Measurements from ENCODE around the gene DUSP6.

DNA sequence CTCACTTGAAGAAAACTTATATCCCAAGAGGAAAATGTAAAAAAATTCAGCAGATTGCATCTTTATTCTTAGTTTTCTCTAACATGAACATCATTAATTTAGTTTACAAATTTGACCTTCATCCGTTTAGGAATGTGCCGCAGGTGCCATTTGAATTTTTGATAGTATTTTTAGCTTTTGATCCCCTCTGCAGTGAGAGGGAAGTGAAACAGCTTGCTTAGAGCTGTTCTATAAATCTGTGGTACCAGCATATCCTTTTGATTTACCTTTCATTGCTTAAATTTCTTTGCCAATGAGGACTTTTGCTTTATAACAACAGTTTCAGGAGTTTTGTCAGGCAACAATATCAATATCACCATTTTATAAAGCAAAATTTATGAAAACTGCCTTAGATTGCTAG, 32.7 kb downstream of the DUSP6 start:
- TF ChIP-seq, protein P1, sequence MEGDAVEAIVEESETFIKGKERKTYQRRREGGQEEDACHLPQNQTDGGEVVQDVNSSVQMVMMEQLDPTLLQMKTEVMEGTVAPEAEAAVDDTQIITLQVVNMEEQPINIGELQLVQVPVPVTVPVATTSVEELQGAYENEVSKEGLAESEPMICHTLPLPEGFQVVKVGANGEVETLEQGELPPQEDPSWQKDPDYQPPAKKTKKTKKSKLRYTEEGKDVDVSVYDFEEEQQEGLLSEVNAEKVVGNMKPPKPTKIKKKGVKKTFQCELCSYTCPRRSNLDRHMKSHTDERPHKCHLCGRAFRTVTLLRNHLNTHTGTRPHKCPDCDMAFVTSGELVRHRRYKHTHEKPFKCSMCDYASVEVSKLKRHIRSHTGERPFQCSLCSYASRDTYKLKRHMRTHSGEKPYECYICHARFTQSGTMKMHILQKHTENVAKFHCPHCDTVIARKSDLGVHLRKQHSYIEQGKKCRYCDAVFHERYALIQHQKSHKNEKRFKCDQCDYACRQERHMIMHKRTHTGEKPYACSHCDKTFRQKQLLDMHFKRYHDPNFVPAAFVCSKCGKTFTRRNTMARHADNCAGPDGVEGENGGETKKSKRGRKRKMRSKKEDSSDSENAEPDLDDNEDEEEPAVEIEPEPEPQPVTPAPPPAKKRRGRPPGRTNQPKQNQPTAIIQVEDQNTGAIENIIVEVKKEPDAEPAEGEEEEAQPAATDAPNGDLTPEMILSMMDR (IDR thresholded peaks at IDR 0.05): no peak
- TF ChIP-seq POLR2A (IDR thresholded peaks at IDR 0.05): no peak

Data from Peyer's patch (tissue), 4 donors.